Gastrocnemius medialis (tissue), 4 donors: ENCODE data around the gene COLQ.

Experiments
- CTCF ChIP-seq, 5 experiments: fragments of 450-650 bp in 3 of 5; fragments of 200-600 bp in 2 of 5; sonication (generic) in 2 of 5; IDR thresholded peaks in 4 of 5; conservative IDR thresholded peaks in 1 of 5; 1 replicate in 4 of 5; 2 replicates in 1 of 5; pipeline ENCODE4 v1.5.1; 2016 to 2019; ENCODE audit warnings: antibody characterized with exemption in 5 of 5, mild to moderate bottlenecking in 3 of 5, moderate library complexity in 3 of 5
- POLR2A ChIP-seq, 2 donors: fragments of 450-650 bp; IDR thresholded peaks; one replicate each; pipeline ENCODE4 v1.6.1; 2017; ENCODE audit warnings: antibody characterized with exemption in 2 of 2, mild to moderate bottlenecking in 2 of 2, moderate library complexity in 2 of 2

- TF ChIP-seq CTCF (IDR thresholded peaks at IDR 0.05 in 4 of 5, conservative IDR thresholded peaks at IDR 0.05 in 1 of 5), result no peak
- TF ChIP-seq POLR2A (IDR thresholded peaks at IDR 0.05), result no peak
Observed at GRCh38 chr3:15499536-15499935, 22.0 kb downstream of the COLQ start.
